HG03039 (cell line): ENCODE measurements around the gene FOXRED2.
"Not testable (repeated sequence)": the region's sequence is repeated elsewhere in the genome, so short reads cannot be mapped to it uniquely, and the experiment has no call there.

Experiments used
- ATAC-seq: cut with Tn5 transposase; IDR thresholded peaks from one replicate; pipeline ENCODE4 v1.9.1; 2021; ENCODE audit warnings: mild to moderate bottlenecking, moderate library complexity; ENCODE audit not compliant: unreplicated experiment

Gene FOXRED2

DNA sequence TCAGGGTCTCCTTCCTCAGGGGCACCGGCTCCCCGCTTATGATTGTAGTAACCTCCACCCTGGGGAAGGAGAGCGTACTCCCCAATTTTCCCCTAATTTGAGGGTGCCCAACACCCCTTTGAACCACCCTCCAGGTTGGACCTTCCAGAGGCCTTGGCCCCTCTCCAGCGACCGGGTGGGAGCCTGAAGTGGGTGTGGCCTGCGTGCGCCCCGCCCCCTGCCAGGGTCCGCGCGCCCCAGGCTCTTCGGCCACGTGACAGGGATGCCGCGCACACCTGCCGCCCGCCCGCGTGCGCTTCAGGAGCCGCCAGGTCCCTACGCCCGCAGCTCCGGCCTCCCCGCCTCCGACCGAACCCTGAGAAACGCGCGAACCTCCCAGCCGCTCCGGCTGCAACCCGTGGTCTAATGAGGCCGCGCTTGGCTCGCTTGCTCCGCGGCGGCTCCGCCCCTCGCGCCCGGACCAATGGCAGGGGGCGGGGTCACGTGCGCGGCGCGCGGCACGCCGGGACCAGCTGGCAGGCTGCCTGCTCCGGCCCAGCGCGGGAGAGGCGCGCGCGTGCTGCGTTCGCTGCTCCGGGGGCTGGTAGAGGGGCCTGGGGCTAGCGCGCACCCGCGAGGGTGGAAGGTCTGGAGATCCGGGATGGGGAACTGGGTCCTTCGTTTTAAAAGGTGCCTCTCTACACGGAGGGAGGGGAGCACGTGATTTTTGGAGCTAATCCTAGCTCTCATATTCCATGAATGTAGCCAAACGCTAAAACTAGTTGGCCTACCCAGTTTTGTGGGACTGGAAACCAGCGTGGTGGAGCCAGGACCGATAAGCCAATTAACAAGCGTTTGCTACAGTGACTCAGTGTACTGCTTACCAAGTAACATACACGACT lies at the start of gene FOXRED2:
TSS of gene FOXRED2 (minus strand) at position 404 of the 881 bp plus-strand sequence. CDS start 618 bp downstream, outside the sequence.
- ATAC-seq = peak; percentile 71

GRCh38 chr22:36554098-36554497 lies 47.3 kb upstream of the FOXRED2 start:
- ATAC-seq = no peak

DNA sequence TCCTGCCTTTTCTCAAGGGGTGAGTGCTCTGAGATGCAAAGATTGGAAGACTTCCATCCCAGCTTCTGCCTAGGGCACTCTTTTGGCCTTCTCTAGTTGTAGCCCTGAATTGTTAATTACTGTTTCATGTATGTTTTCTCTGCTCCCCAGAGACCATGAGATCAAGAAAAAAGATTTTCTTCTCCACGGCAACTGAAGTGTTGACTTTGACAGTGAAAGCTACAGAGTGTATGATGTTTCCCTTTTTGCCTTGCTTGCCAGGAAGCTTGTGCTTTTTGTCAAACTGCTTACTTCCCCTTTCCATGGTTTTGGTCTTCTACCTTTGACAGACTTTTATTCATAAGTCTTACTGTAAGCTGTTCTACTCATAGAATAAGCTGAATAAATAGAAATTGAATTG lies 45.4 kb upstream of the FOXRED2 start:
- ATAC-seq = no peak

GRCh38 chr22:36550701-36551495 lies 44.1 kb upstream of the FOXRED2 start:
- no peak for ATAC-seq

DNA sequence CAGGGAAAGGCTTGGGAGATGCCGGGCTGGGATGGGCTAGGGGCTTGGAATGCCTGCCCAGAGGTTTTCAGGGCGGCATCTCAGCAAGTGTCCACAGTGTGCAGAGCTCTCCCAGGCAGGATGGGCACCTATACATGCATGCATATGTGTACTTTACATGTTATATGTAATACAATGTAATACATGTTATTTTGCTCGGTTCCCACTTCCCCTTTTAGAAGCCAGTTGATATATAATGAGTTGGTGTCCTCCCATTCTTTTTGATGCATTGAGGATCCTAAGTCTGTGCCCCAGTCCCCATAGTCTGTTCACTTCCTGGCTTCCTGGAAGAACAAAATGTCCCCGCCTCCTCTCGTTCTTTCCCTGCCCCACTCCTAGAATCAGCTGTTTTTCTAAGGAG lies 42.2 kb upstream of the FOXRED2 start:
- ATAC-seq = no peak

DNA sequence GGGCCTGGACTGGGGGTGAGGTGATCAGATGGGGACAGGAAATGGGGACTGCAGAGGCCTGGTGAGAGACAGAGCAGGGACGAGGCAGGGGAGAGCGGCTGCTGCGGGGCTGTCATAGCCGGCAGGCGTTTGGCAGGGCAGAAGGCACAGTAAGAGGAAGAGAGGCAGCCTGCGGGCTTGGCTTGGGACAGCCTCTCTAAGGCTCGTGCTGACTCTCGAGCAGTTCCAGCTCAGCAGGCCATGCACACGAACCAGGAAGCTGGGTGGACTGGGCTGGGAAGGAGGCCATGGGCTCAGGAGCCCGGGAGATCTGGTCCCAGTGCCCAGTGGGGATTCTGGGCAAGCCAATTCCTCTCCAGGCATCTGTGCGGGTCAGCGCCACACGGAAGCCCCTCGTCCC lies 41.8 kb upstream of the FOXRED2 start:
- no peak for ATAC-seq

GRCh38 chr22:36546932-36547331 lies 40.1 kb upstream of the FOXRED2 start:
- no peak for ATAC-seq

DNA sequence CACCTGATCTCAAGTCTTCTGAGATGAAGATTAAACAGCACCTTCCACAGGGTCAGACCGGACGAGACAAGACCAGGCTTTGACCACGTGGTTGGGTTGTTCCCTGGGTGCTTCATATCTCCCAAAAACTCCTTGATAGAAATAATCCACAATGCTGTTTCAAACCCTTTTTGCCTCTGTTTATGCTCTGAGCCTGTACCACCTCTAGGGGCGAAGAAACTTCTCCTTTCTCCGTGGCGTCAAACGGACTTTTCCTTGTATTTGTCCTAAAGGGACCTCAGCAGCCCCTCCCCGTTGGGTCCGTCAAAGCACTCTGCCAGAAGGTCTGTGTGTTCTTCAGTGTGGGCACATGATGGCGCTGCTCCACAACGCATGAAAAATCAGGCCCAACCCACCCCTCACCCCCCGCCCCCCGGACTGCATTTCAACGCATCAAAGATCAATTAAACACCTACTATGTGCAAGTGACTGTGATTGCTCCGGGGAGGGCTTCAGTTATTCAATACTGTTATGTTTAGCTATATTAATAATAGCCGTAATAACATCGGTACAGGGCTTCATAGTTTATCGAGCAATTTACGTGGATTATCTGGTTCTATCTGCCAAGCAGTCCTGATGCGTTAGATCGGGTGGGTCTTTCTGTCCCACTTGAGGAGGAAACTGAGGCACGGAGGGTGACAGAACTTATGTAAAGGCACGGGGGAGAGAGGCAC lies 39.4 kb upstream of the FOXRED2 start:
- ATAC-seq = no peak

DNA sequence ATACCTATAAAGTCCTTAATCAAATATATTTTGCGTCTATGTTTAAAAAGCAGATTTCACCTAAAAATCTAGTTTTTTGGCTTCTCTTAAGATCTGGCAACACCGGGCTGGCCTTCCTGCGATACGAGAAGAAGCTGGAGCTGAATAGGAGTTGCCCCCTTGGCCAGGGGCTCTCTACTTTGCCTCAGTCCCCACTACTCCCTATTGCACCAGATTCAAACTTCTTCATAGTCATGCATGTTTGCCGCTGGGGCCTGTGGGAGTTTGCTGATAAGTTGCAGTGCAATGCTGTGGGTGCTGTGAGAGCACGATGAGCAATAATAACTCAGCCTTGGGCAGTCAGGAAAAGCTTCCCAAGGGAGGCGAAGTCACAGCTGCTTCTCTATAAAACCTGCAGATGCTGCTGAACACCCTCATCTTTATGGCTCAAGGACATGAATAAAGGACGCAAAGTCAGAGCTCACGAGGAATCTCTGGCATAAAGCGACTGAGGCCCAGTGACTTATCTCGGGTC lies 37.3 kb upstream of the FOXRED2 start:
- ATAC-seq = no peak

DNA sequence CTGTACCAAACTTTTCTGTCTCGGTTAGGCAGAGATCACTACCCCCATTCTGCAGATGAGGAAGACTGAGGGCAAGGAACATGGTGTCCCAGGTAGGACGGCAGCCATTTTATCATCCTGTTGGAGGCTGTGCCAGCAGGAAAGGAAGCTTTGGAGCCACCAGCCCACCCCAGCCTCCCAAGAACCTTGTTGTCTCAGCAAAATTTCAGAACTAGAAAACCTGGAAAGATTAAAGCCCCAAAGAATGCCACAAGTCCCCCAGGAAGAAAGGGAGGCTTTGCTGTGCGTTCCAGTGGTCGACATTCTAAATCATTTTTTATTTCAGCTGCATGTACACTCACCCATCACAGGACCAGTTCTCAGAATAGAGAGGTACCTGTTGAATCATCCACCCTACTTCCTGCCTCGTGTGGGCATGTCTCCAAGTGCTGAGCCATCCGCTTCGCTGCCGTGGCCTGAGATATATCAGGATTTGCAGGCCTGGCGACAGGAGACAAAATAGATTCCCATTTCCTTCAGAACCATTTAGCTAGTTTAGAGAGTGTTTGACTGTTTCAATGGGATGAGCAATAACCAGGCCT lies 35.1 kb upstream of the FOXRED2 start:
- no peak for ATAC-seq

- ATAC-seq = no peak
Observed at GRCh38 chr22:36540867-36541642, 34.2 kb upstream of the FOXRED2 start.

GRCh38 chr22:36538529-36538928 lies 31.7 kb upstream of the FOXRED2 start:
- no peak for ATAC-seq

GRCh38 chr22:36536717-36537116 lies 29.9 kb upstream of the FOXRED2 start:
- no peak for ATAC-seq

GRCh38 chr22:36533320-36533719 lies 26.5 kb upstream of the FOXRED2 start:
- ATAC-seq = not testable (repeated sequence)

DNA sequence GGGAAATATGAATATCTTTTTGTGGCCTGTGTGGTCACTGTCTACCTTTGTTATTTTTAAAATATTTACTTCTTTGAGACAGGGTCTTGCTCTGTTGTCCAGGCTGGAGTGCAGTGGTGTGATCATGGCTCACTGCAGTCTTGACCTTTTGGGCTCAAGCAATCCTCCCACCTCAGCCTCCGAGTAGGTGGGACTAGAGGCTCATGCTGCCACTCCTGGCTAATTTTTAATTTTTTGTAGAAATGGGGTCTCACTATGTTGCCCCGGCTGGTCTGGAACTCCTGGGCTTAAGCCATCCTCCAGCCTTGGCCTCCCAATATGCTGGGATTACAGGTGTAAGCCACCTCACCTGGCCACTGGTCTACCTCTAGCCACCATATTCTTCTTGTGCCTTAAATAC lies 25.6 kb upstream of the FOXRED2 start:
- no peak for ATAC-seq

GRCh38 chr22:36528795-36529751 lies 22.2 kb upstream of the FOXRED2 start, which contains the start of gene EIF3D:
TSS of gene EIF3D (minus strand) at chr22:36529166. CDS start at chr22:36526121, 3,045 bp downstream.
- ATAC-seq = peak; percentile 86

DNA sequence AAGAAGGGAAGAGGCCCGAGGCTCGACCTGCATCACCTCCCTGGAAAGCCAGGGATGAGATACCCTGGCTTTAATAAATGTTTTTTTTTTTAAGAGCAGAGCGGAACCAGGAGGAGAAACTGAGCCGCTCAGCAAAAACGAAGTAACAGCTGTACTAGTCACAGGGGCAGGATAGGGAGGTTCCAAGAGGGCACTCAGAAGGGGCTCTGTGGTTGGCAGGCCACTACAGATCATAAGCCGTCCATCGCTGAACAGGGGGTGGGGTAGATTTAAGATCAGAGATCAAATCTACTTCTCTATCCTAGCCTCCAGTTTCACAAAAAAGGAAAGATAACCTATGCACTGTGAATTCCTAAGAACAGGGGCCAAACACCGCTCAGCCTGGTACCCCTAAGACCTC lies 21.5 kb upstream of the FOXRED2 start:
- no peak for ATAC-seq

GRCh38 chr22:36522662-36523061 lies 15.8 kb upstream of the FOXRED2 start:
- no peak for ATAC-seq

- no peak for ATAC-seq
Observed at GRCh38 chr22:36520423-36520822, 13.6 kb upstream of the FOXRED2 start.
